BE2C (cell line): Measurements from ENCODE around the gene MATK.
"Not testable (repeated sequence)": the region's sequence is repeated elsewhere in the genome, so short reads cannot be mapped to it uniquely, and the experiment has no call there.

Source experiments
- DNase-seq: peaks from one replicate; pipeline ENCODE4 v3.0.0-alpha.2; 2020
- H3K27me3 ChIP-seq: fragments of 250-450 bp; sonication (Bioruptor Pico); 2 replicates; pipeline ENCODE4 v1.5.1; 2020; ENCODE audit warnings: mild to moderate bottlenecking
- H3K36me3 ChIP-seq: fragments of 250-450 bp; sonication (Bioruptor Pico); 2 replicates; pipeline ENCODE4 v1.5.1; 2020; ENCODE audit warnings: mild to moderate bottlenecking
- H3K4me1 ChIP-seq: fragments of 250-450 bp; sonication (Bioruptor Pico); 2 replicates; pipeline ENCODE4 v1.5.1; 2020
- H3K4me3 ChIP-seq: 2 replicates; pipeline ENCODE4 v1.5.1; 2011; ENCODE audit warnings: low read depth, low read length
- H3K9me3 ChIP-seq: fragments of 250-450 bp; sonication (Bioruptor Pico); 2 replicates; pipeline ENCODE4 v1.5.1; 2020
- CTCF ChIP-seq: IDR thresholded peaks from 2 replicates; pipeline ENCODE4 v1.5.1; 2012; ENCODE audit warnings: mild to moderate bottlenecking, low read depth, low read length

The MATK gene

GRCh38 chr19:3767050-3767449 is 19.1 kb downstream of the MATK start:
- no peak for DNase-seq
- Histone ChIP-seq H3K4me1 (peaks cover 2% of the 10 kb centered on the region; the same call in 1 of the 2 replicates), H3K4me3 (no peak overlapping the region), H3K9me3 (no peaks in the 10 kb centered on the region), H3K27me3 (no peaks in the 10 kb centered on the region), H3K36me3 (peaks cover 26% of the 10 kb centered on the region)
- TF ChIP-seq CTCF = no peak

- H3K36me3 ChIP-seq = peaks cover 26% of the 10 kb centered on the region
- H3K27me3 ChIP-seq = no peaks in the 10 kb centered on the region
- no peak for DNase-seq
- no peak overlapping the region for H3K4me3 ChIP-seq
- H3K4me1 ChIP-seq = peaks cover 2% of the 10 kb centered on the region; the same call in 1 of the 2 replicates
- no peak for TF ChIP-seq CTCF
- H3K9me3 ChIP-seq = no peaks in the 10 kb centered on the region
Observed at GRCh38 chr19:3766520-3766919, 19.7 kb downstream of the MATK start.

GRCh38 chr19:3765757-3766156 is 20.4 kb downstream of the MATK start:
- H3K9me3 ChIP-seq, DNase-seq, H3K27me3 ChIP-seq, H3K4me1 ChIP-seq, H3K4me3 ChIP-seq: not testable (repeated sequence)
- peaks cover 26% of the 10 kb centered on the region for H3K36me3 ChIP-seq

GRCh38 chr19:3765121-3765520 is 21.1 kb downstream of the MATK start:
- Histone ChIP-seq H3K9me3 (no peaks in the 10 kb centered on the region), H3K4me3 (no peak overlapping the region), H3K36me3 (peaks cover 26% of the 10 kb centered on the region), H3K27me3 (no peaks in the 10 kb centered on the region), H3K4me1 (peaks cover 2% of the 10 kb centered on the region; the same call in 1 of the 2 replicates)
- no peak for TF ChIP-seq CTCF
- no peak for DNase-seq

- H3K4me3 ChIP-seq = peak within 1 kb of the TSS; percentile 97
- DNase-seq = peak; percentile 99
- H3K4me1 ChIP-seq = peaks cover 2% of the 10 kb centered on the region; the same call in 1 of the 2 replicates
- H3K9me3 ChIP-seq = no peaks in the 10 kb centered on the region
- peaks cover 25% of the 10 kb centered on the region for H3K36me3 ChIP-seq
- TF ChIP-seq CTCF = no peak
- H3K27me3 ChIP-seq = no peaks in the 10 kb centered on the region
Observed at GRCh38 chr19:3762501-3763459, 23.4 kb downstream of the MATK start, which contains the start of gene MRPL54. TSS of gene MRPL54 (plus strand) at chr19:3762682. CDS start at chr19:3762701, 19 bp downstream.

GRCh38 chr19:3762130-3762473 is 24.1 kb downstream of the MATK start:
- TF ChIP-seq CTCF = no peak
- Histone ChIP-seq H3K4me1 (peaks cover 2% of the 10 kb centered on the region; the same call in 1 of the 2 replicates), H3K9me3 (no peaks in the 10 kb centered on the region), H3K36me3 (peaks cover 19% of the 10 kb centered on the region), H3K4me3 (peak overlapping the region; percentile 97), H3K27me3 (no peaks in the 10 kb centered on the region)
- no peak for DNase-seq
